Stimulated activated CD4-positive, alpha-beta T cell treated with anti-CD3 and anti-CD28 coated beads, Interleukin-15, amount 100 ng/mL, for 1 hour (primary cell): ENCODE results near the gene SH2B3.
"Not testable (repeated sequence)": the region's sequence is repeated elsewhere in the genome, so short reads cannot be mapped to it uniquely, and the experiment has no call there.

Experiments used
- DNase-seq, 2 donors: peaks; one replicate each; pipeline ENCODE4 v3.0.0-alpha.2; 2020; ENCODE audit warnings: low read depth in 1 of 2, low spot score in 1 of 2

The SH2B3 gene

DNA sequence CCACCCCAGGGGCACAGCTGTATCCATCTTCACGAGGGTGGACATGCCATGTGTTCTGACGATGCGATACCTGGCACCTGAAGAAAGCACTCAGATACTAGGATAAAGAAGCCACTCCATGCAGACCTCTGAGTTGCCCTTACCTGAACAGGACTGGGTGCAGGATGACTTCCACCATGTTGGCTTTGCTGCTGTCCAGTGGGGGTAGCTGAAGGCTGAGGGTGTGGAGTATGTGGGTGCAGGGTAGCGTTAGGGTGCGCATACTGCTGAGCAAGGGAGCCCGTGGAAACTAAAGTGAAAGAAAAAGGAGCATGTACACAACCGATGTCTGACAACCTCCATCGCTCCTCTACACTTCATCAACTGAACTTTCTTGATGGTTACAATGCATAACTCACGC is 51.3 kb downstream of the SH2B3 start:
- DNase-seq = no peak

DNA sequence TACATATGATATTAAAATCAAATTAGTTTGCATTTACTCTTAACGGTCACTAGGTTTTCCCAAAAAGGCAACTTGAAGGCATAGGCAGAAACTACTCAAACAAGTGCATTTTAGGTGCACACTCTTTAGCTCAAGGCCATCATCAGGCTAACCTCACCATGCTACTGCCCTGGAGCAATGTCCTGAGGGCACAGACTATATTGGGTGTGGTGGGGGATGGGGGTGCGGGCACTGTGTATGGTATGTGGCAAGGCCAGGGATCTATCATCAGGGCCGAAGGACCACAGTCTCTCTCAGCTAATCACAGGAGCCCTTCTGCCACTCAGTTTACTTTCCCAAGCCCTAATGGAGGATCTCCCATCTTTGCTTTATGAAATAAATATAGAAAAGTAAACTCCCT is 51.9 kb downstream of the SH2B3 start:
- no peak for DNase-seq

DNA sequence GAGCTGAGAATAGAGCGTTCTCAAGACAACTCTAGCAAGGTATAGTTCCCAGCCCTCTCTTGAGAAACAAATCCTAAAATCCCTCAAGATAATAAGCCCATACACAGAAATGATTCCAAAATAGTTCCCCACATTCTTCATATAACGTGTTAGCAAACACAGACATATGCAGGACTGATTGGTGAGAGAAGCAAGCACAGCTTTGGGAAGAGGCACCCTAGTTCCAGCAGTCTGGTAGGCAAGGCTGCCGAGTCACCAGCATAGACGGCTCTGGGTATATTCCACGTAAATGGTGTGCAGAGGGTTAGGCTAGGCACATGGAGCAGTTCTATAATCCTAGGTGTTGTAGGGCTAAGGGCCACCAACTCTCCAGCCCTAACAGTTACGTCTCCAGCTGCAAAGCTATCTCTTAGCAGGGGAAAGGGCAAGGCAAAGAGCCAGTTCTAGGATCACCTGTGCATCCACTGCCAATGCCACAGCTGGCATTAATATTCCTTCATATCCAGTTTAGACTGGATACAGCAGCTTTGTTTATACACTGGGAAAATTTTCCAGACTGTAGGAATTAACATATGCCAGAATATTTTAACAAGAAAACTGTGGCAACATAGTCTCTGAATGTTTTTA is 52.9 kb downstream of the SH2B3 start:
- DNase-seq = no peak

DNA sequence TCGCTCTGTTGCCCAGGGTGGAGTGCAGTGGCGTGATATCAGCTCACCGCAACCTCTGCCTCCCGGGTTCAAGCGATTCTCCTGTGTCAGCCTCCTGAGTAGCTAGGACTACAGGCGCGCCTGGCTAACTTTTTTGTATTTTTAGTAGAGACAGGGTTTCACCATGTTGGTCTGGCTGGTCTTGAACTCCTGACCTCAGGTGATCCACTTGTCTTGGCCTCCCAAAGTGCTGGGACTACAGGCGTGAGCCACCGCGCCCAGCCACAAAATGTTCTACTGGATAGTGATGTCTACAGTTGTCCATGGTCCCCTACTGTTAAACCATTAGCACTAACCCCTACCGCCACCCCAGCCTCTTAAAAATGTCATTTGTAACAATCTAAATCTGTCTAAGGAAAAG is 54.4 kb downstream of the SH2B3 start:
- not testable (repeated sequence) for DNase-seq

DNA sequence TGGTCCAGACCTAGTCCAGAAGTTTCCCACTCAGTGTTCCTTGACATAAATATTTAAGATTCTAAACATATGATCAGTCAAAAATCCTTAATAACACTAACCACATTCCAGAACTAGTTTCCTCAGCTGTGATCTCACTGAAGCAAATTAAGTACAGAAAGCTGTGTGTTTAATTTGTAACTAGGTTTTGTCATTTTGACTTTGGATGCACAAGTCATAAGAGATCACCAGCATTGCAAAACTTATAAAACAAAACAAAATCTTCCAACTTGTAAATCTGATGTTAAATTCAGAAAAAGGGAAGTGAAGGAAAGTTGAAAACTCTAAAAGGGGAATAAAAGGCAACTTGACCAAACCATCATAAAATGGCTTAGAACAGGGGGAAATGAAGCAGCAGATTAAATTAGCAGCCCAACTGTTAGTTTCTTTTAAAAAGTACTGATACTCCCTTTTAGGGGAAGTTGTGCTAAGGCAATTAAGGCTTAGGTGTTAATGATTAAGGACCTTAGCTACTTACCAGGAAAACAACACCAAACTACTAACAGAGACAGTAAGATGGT is 56.6 kb downstream of the SH2B3 start:
- no peak for DNase-seq

DNA sequence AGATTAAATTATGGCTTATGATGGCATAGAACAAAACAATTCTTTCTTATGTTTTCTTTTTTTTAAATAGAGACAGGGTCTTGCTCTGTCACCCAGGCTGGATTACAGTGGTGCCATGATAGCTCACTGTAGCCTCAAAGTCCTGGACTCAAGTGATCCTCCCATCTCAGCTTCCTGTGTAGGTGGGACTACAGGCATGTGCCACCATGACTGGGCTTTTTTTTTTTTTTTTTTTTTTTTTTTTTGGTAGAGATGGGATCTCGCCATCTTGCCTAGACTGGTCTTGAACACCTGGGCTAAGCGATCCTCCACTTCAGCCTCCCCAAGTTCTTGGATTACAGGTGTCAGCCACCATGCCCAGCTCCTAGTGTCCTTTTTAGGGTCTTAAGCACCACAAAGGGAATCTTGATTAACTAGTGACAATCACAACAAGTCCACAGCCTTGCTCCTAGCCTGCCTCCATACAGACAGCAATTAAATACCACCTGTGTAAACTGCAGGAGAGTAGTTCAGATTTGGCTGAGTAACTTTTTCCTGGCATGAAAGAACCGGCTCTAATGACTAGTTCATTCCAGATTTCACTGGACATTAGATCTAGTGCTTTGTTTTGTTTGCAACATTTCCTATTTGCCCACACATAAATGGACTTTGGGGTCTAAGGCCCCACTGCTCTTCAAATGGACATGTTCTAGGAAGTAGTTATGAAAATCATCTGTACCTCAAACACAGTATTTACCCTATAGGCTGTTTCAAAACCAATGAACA is 61.6 kb downstream of the SH2B3 start:
- no peak for DNase-seq

DNA sequence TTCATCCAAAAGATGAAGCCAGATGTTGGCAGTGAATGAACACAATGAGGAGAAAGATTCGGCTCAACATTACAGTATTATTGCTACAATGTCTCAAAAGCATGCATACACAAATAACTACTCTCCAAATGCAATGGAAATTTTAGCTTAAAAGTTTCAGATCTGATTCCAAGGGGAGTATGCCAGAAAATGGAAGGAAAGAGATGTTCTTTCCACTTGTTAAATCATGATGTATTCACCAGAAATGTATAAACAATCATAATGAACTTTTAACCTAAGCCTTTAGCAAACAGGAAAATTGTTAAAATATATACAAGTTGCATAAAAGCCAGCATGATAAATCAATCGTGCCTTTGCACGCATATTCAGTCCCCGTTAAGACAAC is 62.1 kb downstream of the SH2B3 start:
- DNase-seq = no peak

DNA sequence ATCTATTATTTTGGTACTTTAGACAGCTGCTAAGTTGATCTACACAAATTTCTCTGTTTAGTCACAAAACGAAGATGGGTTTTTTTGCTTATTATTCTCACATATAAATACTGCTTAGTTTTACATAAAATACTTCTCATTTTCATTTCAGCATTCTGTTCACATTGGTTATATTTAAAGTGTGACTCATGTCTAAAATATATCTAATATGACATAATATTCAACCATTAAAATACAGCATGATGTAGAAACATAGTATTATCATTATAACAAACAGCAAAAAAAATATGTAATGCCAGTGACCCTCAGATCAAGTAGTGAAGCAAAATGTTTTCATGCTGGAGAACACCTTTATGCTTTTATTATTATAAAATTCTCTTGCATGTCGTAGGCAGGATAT is 63.7 kb downstream of the SH2B3 start:
- no peak for DNase-seq

DNA sequence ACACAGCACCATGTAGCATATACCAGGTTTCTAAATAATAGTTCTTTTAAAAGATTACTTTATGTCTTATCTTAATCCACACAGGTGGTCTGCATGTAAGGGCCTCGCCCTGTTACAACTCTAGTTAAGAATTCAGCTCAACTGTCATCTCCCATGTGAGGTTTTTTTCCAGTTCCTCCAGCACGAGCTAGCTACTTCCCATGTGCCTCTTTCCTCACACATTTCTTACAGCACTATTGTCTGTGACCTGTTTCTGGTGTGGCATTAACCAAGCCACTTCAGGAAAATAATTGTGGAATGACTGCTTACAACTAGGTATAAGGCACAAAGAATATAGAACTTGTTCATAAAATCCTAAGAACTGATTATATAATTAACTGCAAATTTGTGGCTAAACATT is 65.5 kb downstream of the SH2B3 start:
- no peak for DNase-seq

DNA sequence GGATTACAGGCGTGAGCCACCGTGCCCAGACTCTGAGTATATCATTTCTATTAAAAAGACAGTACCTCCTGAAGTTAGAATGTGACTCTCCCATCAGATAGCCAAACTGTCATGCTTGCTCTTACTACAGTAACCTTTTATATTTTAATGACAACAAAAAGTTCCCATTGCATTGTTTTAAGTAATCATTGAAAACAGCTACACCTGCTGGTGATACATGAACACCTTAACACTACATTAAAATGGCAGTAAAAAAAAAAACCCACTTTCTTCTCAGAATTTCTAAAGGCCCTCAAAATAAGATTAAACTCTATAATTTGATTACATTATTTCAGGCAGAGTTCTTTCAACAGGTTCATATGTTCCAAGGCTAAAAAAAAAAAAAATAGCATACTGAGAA is 76.7 kb downstream of the SH2B3 start:
- DNase-seq = no peak

DNA sequence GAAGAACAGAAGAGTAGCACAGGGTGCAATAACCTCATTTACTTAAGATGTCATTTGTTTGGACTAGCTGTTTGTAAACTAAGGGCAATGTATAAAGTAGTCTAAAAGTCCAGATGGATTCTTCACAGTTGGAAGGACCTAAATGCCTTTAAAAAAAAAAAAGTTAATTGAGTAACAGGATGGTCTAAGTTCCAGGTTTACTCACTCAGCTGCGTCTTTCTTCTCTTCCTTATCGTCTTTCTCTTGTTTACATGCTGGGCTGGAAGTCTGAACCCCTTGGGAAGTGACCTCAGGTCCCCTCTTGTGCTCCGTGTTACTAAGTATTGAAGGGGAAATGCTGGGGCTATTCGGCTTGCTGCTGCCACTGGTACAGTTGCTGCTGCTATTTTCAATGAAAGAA is 82.5 kb downstream of the SH2B3 start:
- DNase-seq = no peak

DNA sequence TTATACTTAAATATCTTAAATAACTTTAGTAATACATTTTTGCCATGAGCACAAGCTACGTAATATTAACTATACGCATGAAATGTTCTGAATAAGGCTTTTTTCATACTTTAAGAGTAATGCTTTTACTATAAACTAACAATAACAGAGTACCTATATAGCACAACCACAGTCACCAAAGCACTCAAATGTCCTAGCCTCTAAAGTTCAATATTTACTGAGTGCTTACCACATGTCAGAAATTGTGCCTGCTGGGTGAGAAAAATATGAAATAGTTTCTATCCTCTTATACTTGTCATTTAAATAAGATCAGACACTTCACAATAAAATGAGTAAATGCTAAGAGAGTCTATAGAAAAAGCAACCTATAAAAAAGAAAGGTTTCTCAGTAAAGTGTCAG is 83.1 kb downstream of the SH2B3 start:
- no peak for DNase-seq

DNA sequence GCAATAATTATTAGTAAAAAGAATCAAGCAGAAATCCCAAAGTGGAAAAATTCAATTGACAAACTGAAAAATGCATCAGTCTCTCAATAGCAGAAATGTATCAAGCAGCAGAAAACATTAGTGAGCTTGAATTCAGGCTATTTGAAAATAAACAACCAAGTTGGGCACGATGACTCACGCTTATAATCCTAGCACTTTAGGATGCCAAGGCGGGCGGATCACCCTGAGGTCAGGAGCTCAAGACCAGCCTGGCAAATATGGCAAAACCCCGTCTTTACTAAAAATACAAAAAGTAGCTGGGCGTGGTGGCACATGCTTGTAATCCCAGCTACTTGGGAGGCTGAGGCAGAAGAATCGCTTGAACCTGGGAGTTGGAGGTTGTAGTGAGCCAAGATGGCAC is 87.3 kb downstream of the SH2B3 start:
- DNase-seq = not testable (repeated sequence)

DNA sequence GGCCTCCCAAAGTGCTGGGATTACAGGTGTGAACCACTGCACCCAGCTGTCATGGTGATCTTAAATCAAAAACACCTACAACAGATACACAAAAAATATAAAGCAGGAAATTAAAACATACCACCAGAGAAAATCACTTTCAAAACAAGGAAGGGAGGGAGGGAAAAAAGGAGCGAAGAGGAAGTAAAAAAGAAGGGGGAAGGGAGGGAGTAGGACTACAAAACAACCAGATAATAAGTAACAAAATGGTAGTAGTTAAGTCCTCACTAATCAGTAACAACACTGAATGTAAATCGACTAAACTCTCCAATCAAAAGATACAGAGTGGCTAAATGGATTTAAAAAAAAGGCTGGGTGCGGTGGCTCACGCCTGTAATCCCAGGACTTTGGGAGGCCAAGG is 89.0 kb downstream of the SH2B3 start:
- DNase-seq = no peak
